ENCODE results near the gene COQ9. TPM values are rescaled to one million over a fixed set of nuclear protein-coding genes. Genes with fewer than 3 reads are reported as not detected.

COQ9 gene
- total RNA-seq, 1 donor: 5.6 TPM

GRCh38 chr16:57445510-57445909 lies 1.8 kb upstream of the COQ9 start:
- peaks cover 27% of the 10 kb centered on the region for H3K4me1 ChIP-seq (ENCODE audit: insufficient read depth, low read length)
- no peak overlapping the region for H3K4me3 ChIP-seq (ENCODE audit: low read length)
- H3K9me3 ChIP-seq (ENCODE audit: low read depth, low read length): peaks cover 10% of the 10 kb centered on the region
- no peaks in the 10 kb centered on the region for H3K27me3 ChIP-seq (ENCODE audit: insufficient read depth, low read length)

- Histone ChIP-seq H3K4me1 (ENCODE audit: insufficient read depth, low read length) (peaks cover 27% of the 10 kb centered on the region), H3K27me3 (ENCODE audit: insufficient read depth, low read length) (no peaks in the 10 kb centered on the region), H3K4me3 (ENCODE audit: low read length) (peak overlapping the region; percentile 85), H3K9me3 (ENCODE audit: low read depth, low read length) (no peaks in the 10 kb centered on the region)
These were observed 621 bp upstream of the COQ9 start for GRCh38 chr16:57446531-57447185.

DNA sequence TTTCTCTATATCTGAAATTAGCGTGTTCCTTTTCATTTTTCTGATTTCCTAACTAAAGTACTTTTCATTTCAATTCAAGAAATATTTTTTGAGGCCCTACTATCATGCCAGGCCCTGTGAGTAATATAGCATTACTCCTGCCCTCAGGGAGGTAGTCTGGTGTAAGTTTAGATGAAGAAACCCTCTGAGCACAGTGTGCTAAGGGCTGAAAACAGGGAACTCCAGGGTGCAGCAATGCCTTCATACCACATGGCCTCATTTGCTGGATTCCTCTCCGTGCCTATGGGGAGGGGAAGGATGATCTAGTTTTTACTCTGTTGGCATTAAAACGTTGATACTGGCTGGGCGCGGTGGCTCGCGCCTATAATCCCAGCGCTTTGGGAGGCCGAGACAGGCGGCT lies 4.7 kb downstream of the COQ9 start:
- Histone ChIP-seq H3K4me3 (ENCODE audit: low read length) (no peak overlapping the region), H3K4me1 (ENCODE audit: insufficient read depth, low read length) (peaks cover 10% of the 10 kb centered on the region), H3K9me3 (ENCODE audit: low read depth, low read length) (no peaks in the 10 kb centered on the region), H3K27me3 (ENCODE audit: insufficient read depth, low read length) (no peaks in the 10 kb centered on the region)

GRCh38 chr16:57462209-57462977 lies 15.1 kb downstream of the COQ9 start, which contains the start of gene POLR2C:
Gene POLR2C (plus strand): TSS chr16:57462679. CDS start chr16:57462725, 46 bp downstream.
- Histone ChIP-seq H3K4me3 (ENCODE audit: low read length) (peak within 1 kb of the TSS; percentile 66), H3K27me3 (ENCODE audit: insufficient read depth, low read length) (no peaks in the 10 kb centered on the region), H3K4me1 (ENCODE audit: insufficient read depth, low read length) (peaks cover 20% of the 10 kb centered on the region), H3K9me3 (ENCODE audit: low read depth, low read length) (no peaks in the 10 kb centered on the region)

GRCh38 chr16:57462978-57463362 lies 15.7 kb downstream of the COQ9 start:
- peak overlapping the region; percentile 66 for H3K4me3 ChIP-seq (ENCODE audit: low read length)
- no peaks in the 10 kb centered on the region for H3K9me3 ChIP-seq (ENCODE audit: low read depth, low read length)
- peaks cover 20% of the 10 kb centered on the region for H3K4me1 ChIP-seq (ENCODE audit: insufficient read depth, low read length)
- no peaks in the 10 kb centered on the region for H3K27me3 ChIP-seq (ENCODE audit: insufficient read depth, low read length)

DNA sequence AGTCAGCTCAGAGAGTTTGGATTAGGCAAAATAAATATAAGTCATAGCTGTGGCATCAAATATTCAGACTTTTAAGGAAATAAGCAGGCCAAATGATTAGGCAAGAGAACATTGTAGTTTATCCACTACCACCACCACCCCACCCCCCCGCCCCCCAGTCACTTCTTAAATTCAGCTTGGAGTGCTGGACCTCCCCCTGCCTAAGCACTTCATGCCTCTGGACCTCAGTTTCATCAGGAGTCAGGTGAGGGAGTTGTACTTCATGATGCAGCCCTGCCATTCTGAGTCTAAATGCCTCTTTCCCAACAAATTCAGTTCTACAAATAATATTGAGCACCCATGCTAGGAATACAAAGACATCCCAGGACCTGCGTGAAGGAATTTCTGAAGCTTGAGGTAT lies 17.2 kb downstream of the COQ9 start:
- Histone ChIP-seq H3K27me3 (ENCODE audit: insufficient read depth, low read length) (no peaks in the 10 kb centered on the region), H3K9me3 (ENCODE audit: low read depth, low read length) (no peaks in the 10 kb centered on the region), H3K4me3 (ENCODE audit: low read length) (no peak overlapping the region), H3K4me1 (ENCODE audit: insufficient read depth, low read length) (peaks cover 20% of the 10 kb centered on the region)

GRCh38 chr16:57468346-57468745 lies 21.1 kb downstream of the COQ9 start:
- no peak overlapping the region for H3K4me3 ChIP-seq (ENCODE audit: low read length)
- peaks cover 28% of the 10 kb centered on the region for H3K4me1 ChIP-seq (ENCODE audit: insufficient read depth, low read length)
- no peaks in the 10 kb centered on the region for H3K27me3 ChIP-seq (ENCODE audit: insufficient read depth, low read length)
- no peaks in the 10 kb centered on the region for H3K9me3 ChIP-seq (ENCODE audit: low read depth, low read length)

GRCh38 chr16:57469046-57469445 lies 21.8 kb downstream of the COQ9 start:
- no peaks in the 10 kb centered on the region for H3K27me3 ChIP-seq (ENCODE audit: insufficient read depth, low read length)

DNA sequence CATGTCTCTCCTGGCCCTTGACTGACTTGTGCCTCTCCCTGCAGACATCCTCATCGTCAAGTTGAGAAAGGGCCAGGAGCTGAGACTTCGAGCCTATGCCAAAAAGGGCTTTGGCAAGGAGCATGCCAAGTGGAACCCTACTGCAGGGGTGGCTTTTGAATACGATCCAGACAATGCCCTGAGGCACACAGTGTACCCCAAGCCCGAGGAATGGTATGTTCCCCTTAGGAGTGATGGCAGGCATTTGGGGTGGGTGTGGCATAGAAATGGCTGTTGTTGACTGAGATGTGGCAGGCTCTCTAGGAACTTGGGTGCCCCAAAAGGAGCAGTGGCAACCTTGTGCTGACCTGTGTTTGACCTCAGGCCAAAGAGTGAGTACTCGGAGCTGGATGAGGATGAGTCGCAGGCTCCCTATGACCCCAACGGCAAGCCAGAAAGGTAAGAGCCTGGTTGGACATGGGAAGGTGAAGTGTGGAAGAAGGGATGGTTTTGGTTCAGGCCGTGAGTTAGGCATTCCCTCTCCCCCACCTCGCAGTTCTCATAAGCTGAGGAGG lies 22.7 kb downstream of the COQ9 start:
- H3K4me3 ChIP-seq (ENCODE audit: low read length): no peak overlapping the region
- no peaks in the 10 kb centered on the region for H3K9me3 ChIP-seq (ENCODE audit: low read depth, low read length)
- peaks cover 15% of the 10 kb centered on the region for H3K4me1 ChIP-seq (ENCODE audit: insufficient read depth, low read length)
- no peaks in the 10 kb centered on the region for H3K27me3 ChIP-seq (ENCODE audit: insufficient read depth, low read length)

More at GRCh38 chr16:57469046-57469445, 21.8 kb downstream of the COQ9 start:
- peaks cover 21% of the 10 kb centered on the region for H3K4me1 ChIP-seq (ENCODE audit: insufficient read depth, low read length)
- no peaks in the 10 kb centered on the region for H3K9me3 ChIP-seq (ENCODE audit: low read depth, low read length)
- H3K4me3 ChIP-seq (ENCODE audit: low read length): no peak overlapping the region

- no peak overlapping the region for H3K4me3 ChIP-seq (ENCODE audit: low read length)
- no peaks in the 10 kb centered on the region for H3K9me3 ChIP-seq (ENCODE audit: low read depth, low read length)
- H3K27me3 ChIP-seq (ENCODE audit: insufficient read depth, low read length): no peaks in the 10 kb centered on the region
- peaks cover 15% of the 10 kb centered on the region for H3K4me1 ChIP-seq (ENCODE audit: insufficient read depth, low read length)
These were observed 23.4 kb downstream of the COQ9 start for GRCh38 chr16:57470711-57471110.

GRCh38 chr16:57471209-57471608 lies 23.9 kb downstream of the COQ9 start:
- peaks cover 20% of the 10 kb centered on the region for H3K4me1 ChIP-seq (ENCODE audit: insufficient read depth, low read length)
- no peak overlapping the region for H3K4me3 ChIP-seq (ENCODE audit: low read length)
- no peaks in the 10 kb centered on the region for H3K27me3 ChIP-seq (ENCODE audit: insufficient read depth, low read length)
- H3K9me3 ChIP-seq (ENCODE audit: low read depth, low read length): no peaks in the 10 kb centered on the region

GRCh38 chr16:57471852-57472664 lies 24.8 kb downstream of the COQ9 start:
- Histone ChIP-seq H3K4me1 (ENCODE audit: insufficient read depth, low read length) (peaks cover 24% of the 10 kb centered on the region), H3K4me3 (ENCODE audit: low read length) (no peak overlapping the region), H3K9me3 (ENCODE audit: low read depth, low read length) (no peaks in the 10 kb centered on the region), H3K27me3 (ENCODE audit: insufficient read depth, low read length) (no peaks in the 10 kb centered on the region)

- Histone ChIP-seq H3K4me1 (ENCODE audit: insufficient read depth, low read length) (peaks cover 24% of the 10 kb centered on the region), H3K27me3 (ENCODE audit: insufficient read depth, low read length) (no peaks in the 10 kb centered on the region), H3K4me3 (ENCODE audit: low read length) (no peak overlapping the region), H3K9me3 (ENCODE audit: low read depth, low read length) (no peaks in the 10 kb centered on the region)
These were observed 25.4 kb downstream of the COQ9 start for GRCh38 chr16:57472665-57473060.

GRCh38 chr16:57473176-57473840 lies 26.0 kb downstream of the COQ9 start:
- no peak overlapping the region for H3K4me3 ChIP-seq (ENCODE audit: low read length)
- H3K9me3 ChIP-seq (ENCODE audit: low read depth, low read length): no peaks in the 10 kb centered on the region
- H3K4me1 ChIP-seq (ENCODE audit: insufficient read depth, low read length): peaks cover 28% of the 10 kb centered on the region
- H3K27me3 ChIP-seq (ENCODE audit: insufficient read depth, low read length): no peaks in the 10 kb centered on the region
